Neural progenitor cell (in vitro differentiated cells): Measurements from ENCODE around the gene LATS2.

ENCODE experiments used
- EZH2 ChIP-seq: fragments of 200-600 bp; sonication (generic); IDR thresholded peaks from 2 replicates; pipeline ENCODE4 v1.6.1; 2017; ENCODE audit warnings: antibody characterized with exemption, mild to moderate bottlenecking, moderate library complexity
- TF ChIP-seq, protein P1 (sequence below): fragments of 200-600 bp; sonication (generic); IDR thresholded peaks from 2 replicates; pipeline ENCODE4 v1.5.1; 2017; ENCODE audit warnings: antibody characterized with exemption, mild to moderate bottlenecking

DNA sequence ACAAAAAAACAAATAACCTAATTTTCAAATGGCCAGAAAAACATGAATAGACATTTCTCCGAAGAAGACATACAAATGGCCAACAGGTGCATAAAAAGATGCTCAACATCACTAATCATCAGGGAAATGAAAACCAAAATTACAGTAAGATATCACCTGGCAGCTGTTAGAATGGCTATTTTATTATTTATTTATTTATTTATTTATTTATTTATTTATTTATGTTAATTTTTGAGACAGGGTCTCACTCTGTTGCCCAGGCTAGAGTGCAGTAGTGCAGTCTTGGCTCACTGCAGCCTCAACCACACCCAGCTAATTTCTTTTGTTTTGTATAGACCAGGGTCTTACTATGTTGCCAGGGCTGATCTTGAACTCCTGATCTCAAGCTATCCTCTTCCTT is 27.1 kb upstream of the LATS2 start:
- TF ChIP-seq, protein P1, sequence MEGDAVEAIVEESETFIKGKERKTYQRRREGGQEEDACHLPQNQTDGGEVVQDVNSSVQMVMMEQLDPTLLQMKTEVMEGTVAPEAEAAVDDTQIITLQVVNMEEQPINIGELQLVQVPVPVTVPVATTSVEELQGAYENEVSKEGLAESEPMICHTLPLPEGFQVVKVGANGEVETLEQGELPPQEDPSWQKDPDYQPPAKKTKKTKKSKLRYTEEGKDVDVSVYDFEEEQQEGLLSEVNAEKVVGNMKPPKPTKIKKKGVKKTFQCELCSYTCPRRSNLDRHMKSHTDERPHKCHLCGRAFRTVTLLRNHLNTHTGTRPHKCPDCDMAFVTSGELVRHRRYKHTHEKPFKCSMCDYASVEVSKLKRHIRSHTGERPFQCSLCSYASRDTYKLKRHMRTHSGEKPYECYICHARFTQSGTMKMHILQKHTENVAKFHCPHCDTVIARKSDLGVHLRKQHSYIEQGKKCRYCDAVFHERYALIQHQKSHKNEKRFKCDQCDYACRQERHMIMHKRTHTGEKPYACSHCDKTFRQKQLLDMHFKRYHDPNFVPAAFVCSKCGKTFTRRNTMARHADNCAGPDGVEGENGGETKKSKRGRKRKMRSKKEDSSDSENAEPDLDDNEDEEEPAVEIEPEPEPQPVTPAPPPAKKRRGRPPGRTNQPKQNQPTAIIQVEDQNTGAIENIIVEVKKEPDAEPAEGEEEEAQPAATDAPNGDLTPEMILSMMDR, result no peak
- no peak for TF ChIP-seq EZH2
